Measurements from ENCODE around the gene INKA2. TPM values are rescaled to one million over a fixed set of nuclear protein-coding genes. Genes with fewer than 3 reads are reported as not detected.

Gene INKA2
- total RNA-seq, 1 donor from 2014 or later = 5.4 TPM

GRCh38 chr1:111696330-111696729 is 42.9 kb downstream of the INKA2 start:
- no peak overlapping the region for H3K4me3 Mint-ChIP-seq (ENCODE audit: unreplicated experiment)
- H3K27ac Mint-ChIP-seq (ENCODE audit: unreplicated experiment) = peak overlapping the region; percentile 3
- no peak for DNase-seq (ENCODE audit: low spot score)
- peaks cover 23% of the 10 kb centered on the region for H3K4me1 Mint-ChIP-seq (ENCODE audit: low read depth)
- H3K27me3 Mint-ChIP-seq (ENCODE audit: low read depth) = no peaks in the 10 kb centered on the region
- H3K9me3 Mint-ChIP-seq (ENCODE audit: low read depth) = no peaks in the 10 kb centered on the region
- no peak for TF ChIP-seq CTCF (IDR thresholded peaks at IDR 0.05)
- H3K36me3 Mint-ChIP-seq (ENCODE audit: low read depth) = peaks cover 43% of the 10 kb centered on the region

GRCh38 chr1:111695801-111696200 is 43.4 kb downstream of the INKA2 start:
- no peak for TF ChIP-seq CTCF (IDR thresholded peaks at IDR 0.05)
- no peaks in the 10 kb centered on the region for H3K9me3 Mint-ChIP-seq (ENCODE audit: low read depth)
- no peak for DNase-seq (ENCODE audit: low spot score)
- no peak overlapping the region for H3K4me3 Mint-ChIP-seq (ENCODE audit: unreplicated experiment)
- H3K27me3 Mint-ChIP-seq (ENCODE audit: low read depth) = no peaks in the 10 kb centered on the region
- H3K4me1 Mint-ChIP-seq (ENCODE audit: low read depth) = peaks cover 28% of the 10 kb centered on the region
- H3K27ac Mint-ChIP-seq (ENCODE audit: unreplicated experiment) = no peak overlapping the region
- H3K36me3 Mint-ChIP-seq (ENCODE audit: low read depth) = peaks cover 38% of the 10 kb centered on the region

GRCh38 chr1:111691886-111692285 is 47.3 kb downstream of the INKA2 start:
- no peak for TF ChIP-seq CTCF (IDR thresholded peaks at IDR 0.05)
- Mint-ChIP-seq H3K9me3 (ENCODE audit: low read depth) (peaks cover 4% of the 10 kb centered on the region), H3K27ac (ENCODE audit: unreplicated experiment) (no peak overlapping the region), H3K4me3 (ENCODE audit: unreplicated experiment) (no peak overlapping the region), H3K36me3 (ENCODE audit: low read depth) (peaks cover 16% of the 10 kb centered on the region), H3K4me1 (ENCODE audit: low read depth) (peaks cover 39% of the 10 kb centered on the region), H3K27me3 (ENCODE audit: low read depth) (no peaks in the 10 kb centered on the region)
- no peak for DNase-seq (ENCODE audit: low spot score)

- H3K9me3 Mint-ChIP-seq (ENCODE audit: low read depth) = peaks cover 6% of the 10 kb centered on the region
- H3K27me3 Mint-ChIP-seq (ENCODE audit: low read depth) = no peaks in the 10 kb centered on the region
- peak overlapping the region; percentile 75 for H3K27ac Mint-ChIP-seq (ENCODE audit: unreplicated experiment)
- H3K36me3 Mint-ChIP-seq (ENCODE audit: low read depth) = peaks cover 16% of the 10 kb centered on the region
- peaks cover 27% of the 10 kb centered on the region for H3K4me1 Mint-ChIP-seq (ENCODE audit: low read depth)
- no peak for DNase-seq (ENCODE audit: low spot score)
- TF ChIP-seq CTCF (IDR thresholded peaks at IDR 0.05) = no peak
- no peak overlapping the region for H3K4me3 Mint-ChIP-seq (ENCODE audit: unreplicated experiment)
These were observed 48.9 kb downstream of the INKA2 start for GRCh38 chr1:111690306-111690617.

Other genes with a start within 250 kb of the INKA2 start
- gene ADORA3, start 235.8 kb downstream of the INKA2 start, total RNA-seq = not detected in 3 replicates
- not detected in 3 replicates for gene TMIGD3, start 235.8 kb downstream of the INKA2 start, total RNA-seq
- gene RAP1A, start 119.6 kb downstream of the INKA2 start, total RNA-seq = 53.5 to 64.0 TPM (median 60.5 TPM) in 3 replicates
- 9.9 to 10.7 TPM (median 10.0 TPM) in 3 replicates for gene DDX20, start 16.5 kb upstream of the INKA2 start, total RNA-seq